Mucosa of descending colon (tissue), 3 donors: Measurements from ENCODE around the gene PACRG. TPM values are rescaled to one million over a fixed set of nuclear protein-coding genes. Genes with fewer than 3 reads are reported as not detected.

Source experiments
- ATAC-seq: fragments of 200-7000 bp; cut with Tn5 transposase; one replicate; pipeline ENCODE4 v1.9.1; 2020; ENCODE audit warnings: mild to moderate bottlenecking, moderate library complexity
- DNase-seq, 3 donors: peaks; one replicate each; pipeline ENCODE4 v3.0.0-alpha.2; 2020
- H3K36me3 ChIP-seq: fragments of 200-600 bp; one replicate; pipeline ENCODE4 v1.8.0; 2021; ENCODE audit warnings: low read depth, mild to moderate bottlenecking
- H3K4me1 ChIP-seq: fragments of 200-600 bp; one replicate; pipeline ENCODE4 v1.8.0; 2021; ENCODE audit warnings: low read depth, mild to moderate bottlenecking
- H3K4me3 ChIP-seq: fragments of 200-600 bp; one replicate; pipeline ENCODE4 v1.8.0; 2021; ENCODE audit warnings: mild to moderate bottlenecking
- H3K9me3 ChIP-seq: fragments of 200-600 bp; one replicate; pipeline ENCODE4 v1.8.0; 2021; ENCODE audit warnings: mild to moderate bottlenecking
- CTCF ChIP-seq: fragments of 200-600 bp; IDR thresholded peaks from one replicate; pipeline ENCODE4 v1.8.0; 2022; ENCODE audit warnings: antibody characterized with exemption, mild to moderate bottlenecking
- intact Hi-C, 2 donors: fragments of 100-400 bp; cut with DNase I in 1 of 2; cut with micrococcal nuclease in 1 of 2; formaldehyde crosslinking; loops; one replicate each; pipeline versions ENCODE4 v1.11.0 to v1.11.1; 2022; cut with DNase I, micrococcal nuclease
- total RNA-seq, 3 donors: library from RNA; stranded (reverse); fragmentation: NEBNext Ultra II Directional in 2 of 3; extraction: Animal tissue kit (Norgen Biotek cat#: 25700) in 2 of 3; gene quantifications; one replicate each; pipeline versions ENCODE4 v1.2.1 to v1.2.4, GENCODE V29; 2021 to 2023
- donor health status: DM: no; HTN: no; CAD: no; lungs with moderate emphysema.
- donor health status: DM: no; HTN: no; CAD: no.
- donor health status: DM: no; HTN: yes; CAD: no.

PACRG gene
- total RNA-seq, 3 donors from 2014 or later, result 1.1 to 1.5 (median 1.3) TPM

- ATAC-seq, result no peak
Measured at GRCh38 chr6:163162007-163162873, 434.5 kb downstream of the PACRG start.

GRCh38 chr6:163162874-163163213 lies 435.1 kb downstream of the PACRG start:
- intact Hi-C loops, result no loop called here
- DNase-seq (no peak), ATAC-seq (no peak)
- H3K36me3 ChIP-seq, result no peaks in the 10 kb centered on the region
- TF ChIP-seq CTCF, result no peak
- H3K9me3 ChIP-seq, result no peaks in the 10 kb centered on the region
- H3K4me3 ChIP-seq, result no peak overlapping the region
- no peaks in the 10 kb centered on the region for H3K4me1 ChIP-seq

More at GRCh38 chr6:163162007-163162873, 434.5 kb downstream of the PACRG start:
- DNase-seq, result no peak
- no peak for TF ChIP-seq CTCF
- H3K36me3 ChIP-seq, result no peaks in the 10 kb centered on the region
- no peak overlapping the region for H3K4me3 ChIP-seq
- H3K9me3 ChIP-seq, result no peaks in the 10 kb centered on the region
- intact Hi-C loops, result no loop called here
- H3K4me1 ChIP-seq, result no peaks in the 10 kb centered on the region

GRCh38 chr6:163164175-163164900 lies 436.6 kb downstream of the PACRG start:
- no peaks in the 10 kb centered on the region for H3K36me3 ChIP-seq
- no peak for TF ChIP-seq CTCF
- H3K9me3 ChIP-seq, result no peaks in the 10 kb centered on the region
- intact Hi-C loops, result no loop called here
- ATAC-seq (no peak), DNase-seq (no peak)
- no peaks in the 10 kb centered on the region for H3K4me1 ChIP-seq
- H3K4me3 ChIP-seq, result no peak overlapping the region

GRCh38 chr6:163165155-163165910 lies 437.6 kb downstream of the PACRG start:
- no peaks in the 10 kb centered on the region for H3K4me1 ChIP-seq
- DNase-seq, result no peak
- intact Hi-C loops, result no loop called here
- no peaks in the 10 kb centered on the region for H3K9me3 ChIP-seq
- H3K4me3 ChIP-seq, result no peak overlapping the region
- TF ChIP-seq CTCF, result no peak
- ATAC-seq, result no peak
- H3K36me3 ChIP-seq, result no peaks in the 10 kb centered on the region

GRCh38 chr6:163165922-163166321 lies 438.1 kb downstream of the PACRG start:
- no peak for ATAC-seq
- intact Hi-C loops, result no loop called here
- Histone ChIP-seq H3K36me3 (no peaks in the 10 kb centered on the region), H3K4me3 (no peak overlapping the region), H3K9me3 (no peaks in the 10 kb centered on the region), H3K4me1 (no peaks in the 10 kb centered on the region)
- no peak for TF ChIP-seq CTCF
- no peak for DNase-seq
